ES-I3 (cell line): ENCODE measurements around the gene KCNQ1.

Experiments used
- H3K36me3 ChIP-seq: 2 replicates; pipeline ENCODE4 v1.6.1; 2013; ENCODE audit warnings: mild to moderate bottlenecking, low read length, control low read depth, moderate library complexity; ENCODE audit not compliant: insufficient read depth
- H3K4me1 ChIP-seq: 2 replicates; pipeline ENCODE4 v1.6.1; 2013; ENCODE audit warnings: mild to moderate bottlenecking, control low read depth, low read length; ENCODE audit not compliant: insufficient read depth
- H3K9ac ChIP-seq: 2 replicates; pipeline ENCODE4 v1.6.1; 2013; ENCODE audit warnings: low read depth, mild to moderate bottlenecking, low read length, moderate library complexity
- H3K9me3 ChIP-seq: 2 replicates; pipeline ENCODE4 v1.6.1; 2013; ENCODE audit warnings: mild to moderate bottlenecking, low read length, moderate library complexity; ENCODE audit not compliant: control insufficient read depth, insufficient read depth

KCNQ1 gene

GRCh38 chr11:2439820-2440219 is 5.0 kb upstream of the KCNQ1 start:
- H3K9ac ChIP-seq, result no peak overlapping the region
- H3K9me3 ChIP-seq, result no peaks in the 10 kb centered on the region
- H3K4me1 ChIP-seq, result no peaks in the 10 kb centered on the region
- no peaks in the 10 kb centered on the region for H3K36me3 ChIP-seq

- Histone ChIP-seq H3K36me3 (no peaks in the 10 kb centered on the region), H3K9me3 (no peaks in the 10 kb centered on the region), H3K9ac (no peak overlapping the region)
Measured at GRCh38 chr11:2440646-2441045, 4.2 kb upstream of the KCNQ1 start.

GRCh38 chr11:2441171-2441570 is 3.6 kb upstream of the KCNQ1 start:
- Histone ChIP-seq H3K9me3 (no peaks in the 10 kb centered on the region), H3K36me3 (no peaks in the 10 kb centered on the region)

More at GRCh38 chr11:2440646-2441045, 4.2 kb upstream of the KCNQ1 start:
- no peaks in the 10 kb centered on the region for H3K4me1 ChIP-seq

GRCh38 chr11:2442589-2442988 is 2.2 kb upstream of the KCNQ1 start:
- H3K9me3 ChIP-seq, result no peaks in the 10 kb centered on the region
- H3K36me3 ChIP-seq, result no peaks in the 10 kb centered on the region
- H3K4me1 ChIP-seq, result no peaks in the 10 kb centered on the region
- H3K9ac ChIP-seq, result no peak overlapping the region

More at GRCh38 chr11:2441171-2441570, 3.6 kb upstream of the KCNQ1 start:
- H3K9ac ChIP-seq, result no peak overlapping the region
- H3K4me1 ChIP-seq, result no peaks in the 10 kb centered on the region

- Histone ChIP-seq H3K4me1 (no peaks in the 10 kb centered on the region), H3K9ac (no peak overlapping the region), H3K36me3 (no peaks in the 10 kb centered on the region), H3K9me3 (no peaks in the 10 kb centered on the region)
Measured at GRCh38 chr11:2443406-2443805, 1.4 kb upstream of the KCNQ1 start.

GRCh38 chr11:2443881-2444820 is 657 bp upstream of the KCNQ1 start, which contains the start of gene TRPM5:
Gene TRPM5, minus strand, starts transcription at chr11:2444514. Its CDS starts 21,478 bp downstream, at chr11:2423036.
- Histone ChIP-seq H3K4me1 (no peaks in the 10 kb centered on the region), H3K9ac (peak within 1 kb of the TSS; percentile 61), H3K9me3 (no peaks in the 10 kb centered on the region), H3K36me3 (no peaks in the 10 kb centered on the region)

GRCh38 chr11:2445746-2446551 is 1.1 kb downstream of the KCNQ1 start:
- no peaks in the 10 kb centered on the region for H3K9me3 ChIP-seq
- H3K4me1 ChIP-seq, result no peaks in the 10 kb centered on the region
- no peaks in the 10 kb centered on the region for H3K36me3 ChIP-seq
- peak overlapping the region; percentile 51; the same call in 1 of the 2 replicates for H3K9ac ChIP-seq

- H3K9ac ChIP-seq, result no peak overlapping the region
- no peaks in the 10 kb centered on the region for H3K36me3 ChIP-seq
- H3K9me3 ChIP-seq, result no peaks in the 10 kb centered on the region
- H3K4me1 ChIP-seq, result no peaks in the 10 kb centered on the region
Measured at GRCh38 chr11:2446590-2447252, 1.9 kb downstream of the KCNQ1 start.

- no peak overlapping the region for H3K9ac ChIP-seq
Measured at GRCh38 chr11:2447253-2447950, 2.6 kb downstream of the KCNQ1 start.

GRCh38 chr11:2447951-2448650 is 3.3 kb downstream of the KCNQ1 start:
- no peaks in the 10 kb centered on the region for H3K36me3 ChIP-seq
- no peaks in the 10 kb centered on the region for H3K9me3 ChIP-seq
- no peaks in the 10 kb centered on the region for H3K4me1 ChIP-seq
- no peak overlapping the region for H3K9ac ChIP-seq

More at GRCh38 chr11:2447253-2447950, 2.6 kb downstream of the KCNQ1 start:
- Histone ChIP-seq H3K36me3 (no peaks in the 10 kb centered on the region), H3K9me3 (no peaks in the 10 kb centered on the region), H3K4me1 (no peaks in the 10 kb centered on the region)

- H3K9ac ChIP-seq, result no peak overlapping the region
- no peaks in the 10 kb centered on the region for H3K36me3 ChIP-seq
- H3K9me3 ChIP-seq, result no peaks in the 10 kb centered on the region
- H3K4me1 ChIP-seq, result no peaks in the 10 kb centered on the region
Measured at GRCh38 chr11:2448661-2449547, 4.1 kb downstream of the KCNQ1 start.

- no peaks in the 10 kb centered on the region for H3K9me3 ChIP-seq
- no peaks in the 10 kb centered on the region for H3K36me3 ChIP-seq
- H3K4me1 ChIP-seq, result no peaks in the 10 kb centered on the region
- no peak overlapping the region for H3K9ac ChIP-seq
Measured at GRCh38 chr11:2449548-2450320, 4.9 kb downstream of the KCNQ1 start.
